Gastrocnemius medialis (tissue), 4 donors: ENCODE measurements around the gene GRID1. TPM values are rescaled to one million over a fixed set of nuclear protein-coding genes. Genes with fewer than 3 reads are reported as not detected.

ENCODE experiments used
- ATAC-seq, 2 donors: fragments of 150-250 bp; one replicate each; pipeline ENCODE4 v1.9.1; 2016
- DNase-seq, 2 donors: peaks; one replicate each; pipeline ENCODE4 v3.0.0-alpha.2; 2019
- H3K27ac ChIP-seq, 4 donors: fragments of 200-600 bp; sonication (generic); 1 replicate in 1 of 4; 2 replicates in 3 of 4; pipeline ENCODE4 v1.5.1; 2016 to 2018; ENCODE audit warnings: mild to moderate bottlenecking in 2 of 4, moderate library complexity in 1 of 4
- H3K27me3 ChIP-seq, 3 donors: fragments of 200-600 bp; sonication (generic) in 2 of 3; 1 replicate in 1 of 3; 2 replicates in 2 of 3; pipeline versions ENCODE4 v1.5.1 to v1.6.0; 2016 to 2019; ENCODE audit warnings: mild to moderate bottlenecking in 1 of 3, moderate library complexity in 1 of 3
- H3K36me3 ChIP-seq, 2 donors: fragments of 200-600 bp; sonication (generic) in 1 of 2; one replicate each; pipeline ENCODE4 v1.5.1; 2017 to 2018
- H3K4me1 ChIP-seq, 2 donors: fragments of 200-600 bp; sonication (generic) in 1 of 2; one replicate each; pipeline ENCODE4 v1.5.1; 2016 to 2017; ENCODE audit warnings: mild to moderate bottlenecking in 2 of 2
- H3K4me3 ChIP-seq, 4 donors: fragments of 200-600 bp; sonication (generic) in 3 of 4; 1 replicate in 1 of 4; 2 replicates in 3 of 4; pipeline ENCODE4 v1.5.1; 2016 to 2019; ENCODE audit warnings: mild to moderate bottlenecking in 2 of 4
- H3K9me3 ChIP-seq, 3 donors: fragments of 200-600 bp; sonication (generic) in 2 of 3; 1 replicate in 1 of 3; 2 replicates in 2 of 3; pipeline ENCODE4 v1.5.1; 2016 to 2019
- CTCF ChIP-seq, 5 experiments: fragments of 450-650 bp in 3 of 5; fragments of 200-600 bp in 2 of 5; sonication (generic) in 2 of 5; IDR thresholded peaks in 4 of 5; conservative IDR thresholded peaks in 1 of 5; 1 replicate in 4 of 5; 2 replicates in 1 of 5; pipeline ENCODE4 v1.5.1; 2016 to 2019; ENCODE audit warnings: antibody characterized with exemption in 5 of 5, mild to moderate bottlenecking in 3 of 5, moderate library complexity in 3 of 5
- POLR2A ChIP-seq, 2 donors: fragments of 450-650 bp; IDR thresholded peaks; one replicate each; pipeline ENCODE4 v1.6.1; 2017; ENCODE audit warnings: antibody characterized with exemption in 2 of 2, mild to moderate bottlenecking in 2 of 2, moderate library complexity in 2 of 2
- in situ Hi-C, 4 donors: fragments of 200-750 bp; cut with MboI; loops; one replicate each; pipeline versions ENCODE4 v1.15.0 to v1.8.0; 2017; ENCODE audit warnings: low sequenced_read_pairs in 4 of 4
- intact Hi-C: fragments of 100-400 bp; cut with DNase I; formaldehyde crosslinking; loops from one replicate; pipeline ENCODE4 v1.15.1; 2023; ENCODE audit warnings: low total_unique reads
- total RNA-seq, 4 donors: library from RNA; depleted of rRNA; stranded (reverse); fragments of >200 nt; gene quantifications; one replicate each; pipeline versions ENCODE4 v1.1.0 to v1.2.3, GENCODE V29; 2016

Gene GRID1
- total RNA-seq, 4 donors from 2014 or later, result 0.17 to 1.4 (median 0.79) TPM

GRCh38 chr10:86393362-86393761 is 26.8 kb upstream of the GRID1 start:
- peaks cover 0 to 6% of the 10 kb centered on the region in 2 donors for H3K4me1 ChIP-seq
- ATAC-seq, result no peak

GRCh38 chr10:86392723-86393094 is 26.1 kb upstream of the GRID1 start:
- Histone ChIP-seq H3K36me3 (no peaks in the 10 kb centered on the region), H3K4me3 (no peak overlapping the region), H3K27me3 (peaks cover 17 to 25% (median 18%) of the 10 kb centered on the region in 3 donors), H3K4me1 (peaks cover 0 to 6% of the 10 kb centered on the region in 2 donors), H3K9me3 (no peaks in the 10 kb centered on the region), H3K27ac (no peak overlapping the region)
- in situ Hi-C loops, result loop anchor here in 2 of 4 donors (25.0 kb wide), 2 partner anchors 405 to 1855 kb away; no protein-coding TSS in a partner anchor
- intact Hi-C loops, result no loop called here
- TF ChIP-seq CTCF (IDR thresholded peaks at IDR 0.05 in 4 of 5, conservative IDR thresholded peaks at IDR 0.05 in 1 of 5) (no peak), POLR2A (IDR thresholded peaks at IDR 0.05) (no peak)
- ATAC-seq (no peak), DNase-seq (no peak)

More at GRCh38 chr10:86393362-86393761, 26.8 kb upstream of the GRID1 start:
- DNase-seq, result no peak
- Histone ChIP-seq H3K4me3 (no peak overlapping the region), H3K27ac (no peak overlapping the region), H3K27me3 (peaks cover 11 to 18% (median 11%) of the 10 kb centered on the region in 3 donors), H3K36me3 (no peaks in the 10 kb centered on the region), H3K9me3 (no peaks in the 10 kb centered on the region)
- intact Hi-C loops (no loop called here), in situ Hi-C loops (loop anchor here in 2 of 4 donors (25.0 kb wide), 2 partner anchors 406 to 1856 kb away; no protein-coding TSS in a partner anchor)
- no peak for TF ChIP-seq CTCF (IDR thresholded peaks at IDR 0.05 in 4 of 5, conservative IDR thresholded peaks at IDR 0.05 in 1 of 5)
- TF ChIP-seq POLR2A (IDR thresholded peaks at IDR 0.05), result no peak

DNA sequence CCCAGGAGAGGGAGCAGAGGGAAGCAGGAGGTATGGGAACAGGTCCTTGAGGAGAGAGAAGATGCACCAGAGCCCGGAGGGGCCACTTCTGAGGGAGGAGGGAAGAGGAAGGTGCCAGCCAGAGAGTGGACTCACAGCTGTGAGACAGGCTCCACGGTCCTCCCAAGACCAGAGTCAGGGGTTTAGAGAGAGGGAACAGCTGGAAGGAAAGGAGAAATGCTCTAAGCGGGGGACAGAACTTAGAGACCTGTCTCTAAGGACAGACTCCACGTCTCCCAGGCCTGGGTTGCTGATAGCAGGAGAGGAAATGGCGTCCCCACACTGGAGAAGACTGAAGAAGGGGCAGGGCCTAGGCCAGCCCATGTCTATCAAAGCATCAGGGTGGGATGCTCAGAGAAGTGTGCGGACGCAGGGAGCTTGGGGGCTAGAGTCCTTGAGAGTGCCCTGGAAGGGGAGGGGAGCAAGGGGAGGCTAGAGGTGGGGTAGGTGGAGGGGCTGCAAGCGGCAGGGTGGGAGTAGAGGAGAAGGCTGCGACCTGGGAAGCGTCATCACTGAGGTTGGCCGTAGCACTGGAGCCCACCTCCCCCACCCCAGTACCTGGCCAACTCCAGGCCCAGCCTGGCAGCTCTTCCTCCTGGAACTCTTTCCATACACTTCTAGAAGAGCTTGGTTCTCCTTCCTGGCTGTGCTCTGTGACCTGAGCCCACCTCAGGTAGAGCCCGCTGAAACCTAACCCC is 25.6 kb upstream of the GRID1 start:
- H3K9me3 ChIP-seq, result no peaks in the 10 kb centered on the region
- ATAC-seq (no peak), DNase-seq (no peak)
- in situ Hi-C loops (loop anchor here in 2 of 4 donors (25.0 kb wide), 2 partner anchors 405 to 1855 kb away; no protein-coding TSS in a partner anchor), intact Hi-C loops (no loop called here)
- peaks cover 23 to 26% (median 24%) of the 10 kb centered on the region in 3 donors for H3K27me3 ChIP-seq
- no peaks in the 10 kb centered on the region for H3K36me3 ChIP-seq
- H3K4me1 ChIP-seq, result peaks cover 0 to 6% of the 10 kb centered on the region in 2 donors
- TF ChIP-seq CTCF (IDR thresholded peaks at IDR 0.05 in 4 of 5, conservative IDR thresholded peaks at IDR 0.05 in 1 of 5) (no peak), POLR2A (IDR thresholded peaks at IDR 0.05) (no peak)
- H3K4me3 ChIP-seq, result no peak overlapping the region
- no peak overlapping the region for H3K27ac ChIP-seq

- no peak overlapping the region for H3K4me3 ChIP-seq
- TF ChIP-seq CTCF (IDR thresholded peaks at IDR 0.05 in 4 of 5, conservative IDR thresholded peaks at IDR 0.05 in 1 of 5) (no peak), POLR2A (IDR thresholded peaks at IDR 0.05) (no peak)
- intact Hi-C loops, result no loop called here
- H3K9me3 ChIP-seq, result no peaks in the 10 kb centered on the region
- H3K27ac ChIP-seq, result no peak overlapping the region
- H3K27me3 ChIP-seq, result peaks cover 25 to 26% (median 26%) of the 10 kb centered on the region in 3 donors
- H3K36me3 ChIP-seq, result no peaks in the 10 kb centered on the region
- H3K4me1 ChIP-seq, result peaks cover 0 to 6% of the 10 kb centered on the region in 2 donors
- DNase-seq, result no peak
- ATAC-seq, result no peak
- in situ Hi-C loops, result loop anchor here in 2 of 4 donors (25.0 kb wide), 2 partner anchors 404 to 1854 kb away; no protein-coding TSS in a partner anchor
Measured at GRCh38 chr10:86391236-86391840, 24.7 kb upstream of the GRID1 start.
